B cell (primary cell): ENCODE measurements around the gene RARA. TPM values are rescaled to one million over a fixed set of nuclear protein-coding genes. Genes with fewer than 3 reads are reported as not detected.

Source experiments
- ATAC-seq: fragments of 200-7000 bp; cut with Tn5 transposase; one replicate; pipeline ENCODE4 v1.10.0; 2021; ENCODE audit warnings: low read depth, mild to moderate bottlenecking, moderate number of reproducible peaks, moderate library complexity
- CTCF ChIA-PET: fragments of 350-600 bp; sonication (Branson Sonifier 250); formaldehyde crosslinking; loops from one replicate; lab custom pipeline; 2021; ENCODE audit warnings: antibody characterized with exemption, inconsistent platforms; lab: Charles Lee
- POLR2A ChIA-PET: fragments of 350-600 bp; sonication (Branson Sonifier 250); formaldehyde crosslinking; loops from one replicate; lab custom pipeline; 2021; ENCODE audit warnings: antibody characterized with exemption; lab: Charles Lee
- DNase-seq: peaks from one replicate; pipeline ENCODE4 v3.0.0; 2013
- H2AFZ ChIP-seq: 2 replicates; pipeline ENCODE4 v1.6.1; 2012; ENCODE audit warnings: mild to moderate bottlenecking, low read depth, low read length; ENCODE audit not compliant: insufficient read depth, poor library complexity, severe bottlenecking
- H3K27ac ChIP-seq, 2 donors: 1 replicate in 1 of 2; 2 replicates in 1 of 2; pipeline ENCODE4 v1.5.1; 2012 to 2013; ENCODE audit warnings: low read length in 2 of 2, mild to moderate bottlenecking in 2 of 2, moderate library complexity in 1 of 2
- H3K27me3 ChIP-seq, 4 experiments: fragments of 200-600 bp in 1 of 4; sonication (generic) in 1 of 4; replicated peaks in 1 of 4; 1 replicate in 2 of 4; 2 replicates in 2 of 4; pipeline versions ENCODE4 v1.6.1 to v1.7.0; 2013 to 2016; ENCODE audit warnings: low read length in 3 of 4, mild to moderate bottlenecking in 2 of 4, mixed read lengths in 1 of 4, moderate library complexity in 1 of 4; ENCODE audit not compliant: insufficient read depth in 4 of 4, control insufficient read depth in 3 of 4; ENCODE audit errors: control extremely low read depth in 1 of 4
- H3K36me3 ChIP-seq, 2 experiments: replicated peaks in 1 of 2; 1 replicate in 1 of 2; 2 replicates in 1 of 2; pipeline versions ENCODE4 v1.6.1 to v1.7.1; 2013; ENCODE audit warnings: low read length in 1 of 2; ENCODE audit not compliant: insufficient read depth in 2 of 2, control insufficient read depth in 1 of 2; ENCODE audit errors: control extremely low read depth in 1 of 2, extremely low read depth in 1 of 2
- H3K4me1 ChIP-seq, 2 donors: fragments of 200-600 bp in 1 of 2; sonication (generic) in 1 of 2; 1 replicate in 1 of 2; 2 replicates in 1 of 2; pipeline versions ENCODE4 v1.5.1 to v1.6.1; 2013 to 2017; ENCODE audit warnings: low read length in 2 of 2; ENCODE audit not compliant: control insufficient read depth in 2 of 2, insufficient read depth in 2 of 2
- H3K4me2 ChIP-seq: replicated peaks from 2 replicates; pipeline ENCODE3; 2012; ENCODE audit warnings: mild to moderate bottlenecking, low read depth, low read length; ENCODE audit not compliant: poor library complexity, severe bottlenecking
- H3K4me3 ChIP-seq, 5 experiments: fragments of 200-600 bp in 1 of 5; sonication (generic) in 1 of 5; 1 replicate in 3 of 5; 2 replicates in 2 of 5; pipeline versions ENCODE4 v1.5.1 to v1.7.0; 2011 to 2016; ENCODE audit warnings: low read length in 4 of 5, mild to moderate bottlenecking in 4 of 5, low read depth in 2 of 5, control low read depth in 1 of 5, moderate library complexity in 1 of 5; ENCODE audit not compliant: insufficient read depth in 1 of 5; ENCODE audit errors: control extremely low read depth in 1 of 5, extremely low read depth in 1 of 5
- H3K79me2 ChIP-seq: fragments of 200-600 bp; sonication (generic); one replicate; pipeline ENCODE4 v1.6.0; 2016; ENCODE audit warnings: low read length; ENCODE audit not compliant: control insufficient read depth, insufficient read depth
- H3K9ac ChIP-seq: fragments of 200-600 bp; sonication (generic); 2 replicates; pipeline ENCODE4 v1.6.1; 2017; ENCODE audit warnings: mild to moderate bottlenecking, low read length, moderate library complexity
- H3K9me3 ChIP-seq, 3 donors: one replicate each; pipeline versions ENCODE4 v1.6.1 to v1.7.1; 2013; ENCODE audit warnings: low read length in 2 of 3; ENCODE audit not compliant: control insufficient read depth in 2 of 3, insufficient read depth in 1 of 3; ENCODE audit errors: control extremely low read depth in 1 of 3
- H4K20me1 ChIP-seq: 2 replicates; pipeline ENCODE4 v1.6.0; 2012; ENCODE audit warnings: mild to moderate bottlenecking, low read length; ENCODE audit not compliant: insufficient read depth, control insufficient read depth, poor library complexity, severe bottlenecking
- H3K27ac Mint-ChIP-seq: one replicate; pipeline ENCODE4 v1.8.0; 2021; ENCODE audit warnings: mixed read lengths
- H3K27me3 Mint-ChIP-seq: one replicate; pipeline ENCODE4 v1.8.0; 2021; ENCODE audit warnings: mixed read lengths
- H3K4me1 Mint-ChIP-seq: one replicate; pipeline ENCODE4 v1.8.0; 2021; ENCODE audit warnings: mixed read lengths
- H3K4me3 Mint-ChIP-seq: one replicate; pipeline ENCODE4 v1.8.0; 2021; ENCODE audit warnings: mixed read lengths
- H3K9me3 Mint-ChIP-seq: one replicate; pipeline ENCODE4 v1.8.0; 2022; ENCODE audit warnings: mixed read lengths; ENCODE audit not compliant: insufficient read depth
- CTCF ChIP-seq: fragments of 200-600 bp; IDR thresholded peaks from one replicate; pipeline ENCODE4 v1.8.0; 2022; ENCODE audit warnings: antibody characterized with exemption, mild to moderate bottlenecking
- EZH2 ChIP-seq: IDR thresholded peaks from 2 replicates; pipeline ENCODE4 v1.6.1; 2012; ENCODE audit warnings: borderline replicate concordance, low read depth, mild to moderate bottlenecking, moderate library complexity, low read length; ENCODE audit not compliant: insufficient read depth, poor library complexity, severe bottlenecking
- WGBS: methylation state at CpG from one replicate; pipeline ENCODE4 v1.1.5; 2013; ENCODE audit warnings: missing lambda C conversion rate; ENCODE audit not compliant: insufficient coverage; 5-methylcytosine and 5-hydroxymethylcytosine counted together
- intact Hi-C: fragments of 100-400 bp; cut with micrococcal nuclease; formaldehyde crosslinking; loops from one replicate; pipeline ENCODE4 v1.10.0; 2022
- polyA plus RNA-seq: library from polyadenylated mRNA; depleted of rRNA; stranded (reverse); fragments of >200 nt; gene quantifications from 2 replicates; pipeline ENCODE4 v1.2.3, GENCODE V29; 2012
- total RNA-seq, 2 donors: library from RNA; stranded (reverse); fragments of 120-200 nt in 1 of 2; gene quantifications; 1 replicate in 1 of 2; 2 replicates in 1 of 2; pipeline versions ENCODE4 v1.2.3 to v1.2.4, GENCODE V29; 2013 to 2022

Gene RARA
- total and polyA plus RNA-seq, 2 donors (not counting 1 experiment from before 2014, with no cell fraction given), result 20.7 to 86.2 TPM

GRCh38 chr17:40316571-40317344, 7.8 kb downstream of the RARA start:
- H3K36me3 ChIP-seq, result no peaks in the 10 kb centered on the region
- H4K20me1 ChIP-seq, result peaks cover 8% of the 10 kb centered on the region
- H3K9ac ChIP-seq, result no peak overlapping the region
- Mint-ChIP-seq H3K4me1 (peaks cover 71% of the 10 kb centered on the region), H3K4me3 (peak overlapping the region; percentile 97), H3K27ac (peak overlapping the region; percentile 61), H3K9me3 (no peaks in the 10 kb centered on the region), H3K27me3 (no peaks in the 10 kb centered on the region)
- no peak overlapping the region for H3K27ac ChIP-seq
- intact Hi-C loops, result no loop called here
- no peak for TF ChIP-seq CTCF
- no peak for TF ChIP-seq EZH2
- peak overlapping the region; percentile 98 for H3K4me2 ChIP-seq
- H3K9me3 ChIP-seq, result no peaks in the 10 kb centered on the region
- no peak overlapping the region for H2AFZ ChIP-seq
- DNase-seq (no peak), ATAC-seq (no peak)
- 88% methylated on average over 32 of the region's 38 CpGs for WGBS
- peaks cover 61 to 78% of the 10 kb centered on the region in 2 donors for H3K4me1 ChIP-seq
- POLR2A ChIA-PET, result interaction anchor here (0.5 to 3.0 kb wide), 10 partner anchors 7 to 267 kb away, joined by 3 to 20 read pairs (median 6); partner anchors contain the start of gene RARA
- no peak overlapping the region for H3K4me3 ChIP-seq
- CTCF ChIA-PET, result interaction anchor here (0.5 to 30.5 kb wide), 13 partner anchors 7 to 1601 kb away, joined by 3 to 871 read pairs (median 4); partner anchors contain the start of genes GJD3 and RARA
- H3K27me3 ChIP-seq, result no peaks in the 10 kb centered on the region
- H3K79me2 ChIP-seq, result peaks cover 56% of the 10 kb centered on the region
